ENCODE data around the gene MAP4.

Gene MAP4

GRCh38 chr3:47824541-47825473 lies 191.4 kb downstream of the MAP4 start:
- H3K4me1 ChIP-seq (ENCODE audit: control insufficient read depth in 1 of 2, insufficient read depth in 2 of 2, low read length in 2 of 2) = peaks cover 5 to 12% of the 10 kb centered on the region in 2 donors
- no peaks in the 10 kb centered on the region for H3K27me3 ChIP-seq (ENCODE audit: low read depth, low read length)
- peak overlapping the region; percentile 55 for H3K27ac ChIP-seq (ENCODE audit: low read length)
- H3K9me3 ChIP-seq (ENCODE audit: control insufficient read depth in 1 of 2, low read length in 2 of 2) = no peaks in the 10 kb centered on the region
- H3K4me3 ChIP-seq (ENCODE audit: low read depth in 1 of 2, low read length in 2 of 2) = peak overlapping the region; percentile 79 to 96
- H3K36me3 ChIP-seq (ENCODE audit: control insufficient read depth in 1 of 2, insufficient read depth in 2 of 2, low read length in 2 of 2) = peaks cover 17 to 31% of the 10 kb centered on the region in 2 donors

GRCh38 chr3:47817609-47818008 lies 198.6 kb downstream of the MAP4 start:
- Histone ChIP-seq H3K9me3 (ENCODE audit: control insufficient read depth in 1 of 2, low read length in 2 of 2) (no peaks in the 10 kb centered on the region), H3K4me3 (ENCODE audit: low read depth in 1 of 2, low read length in 2 of 2) (no peak overlapping the region), H3K4me1 (ENCODE audit: control insufficient read depth in 1 of 2, insufficient read depth in 2 of 2, low read length in 2 of 2) (no peaks in the 10 kb centered on the region), H3K36me3 (ENCODE audit: control insufficient read depth in 1 of 2, insufficient read depth in 2 of 2, low read length in 2 of 2) (peaks cover 13 to 51% of the 10 kb centered on the region in 2 donors), H3K27ac (ENCODE audit: low read length) (no peak overlapping the region), H3K27me3 (ENCODE audit: low read depth, low read length) (no peaks in the 10 kb centered on the region)

- H3K27me3 ChIP-seq (ENCODE audit: low read depth, low read length) = no peaks in the 10 kb centered on the region
- no peak overlapping the region for H3K27ac ChIP-seq (ENCODE audit: low read length)
- peaks cover 19 to 56% of the 10 kb centered on the region in 2 donors for H3K36me3 ChIP-seq (ENCODE audit: control insufficient read depth in 1 of 2, insufficient read depth in 2 of 2, low read length in 2 of 2)
- H3K4me3 ChIP-seq (ENCODE audit: low read depth in 1 of 2, low read length in 2 of 2) = no peak overlapping the region
- H3K9me3 ChIP-seq (ENCODE audit: control insufficient read depth in 1 of 2, low read length in 2 of 2) = no peaks in the 10 kb centered on the region
- no peaks in the 10 kb centered on the region for H3K4me1 ChIP-seq (ENCODE audit: control insufficient read depth in 1 of 2, insufficient read depth in 2 of 2, low read length in 2 of 2)
These were observed 202.6 kb downstream of the MAP4 start for GRCh38 chr3:47813551-47814177.

DNA sequence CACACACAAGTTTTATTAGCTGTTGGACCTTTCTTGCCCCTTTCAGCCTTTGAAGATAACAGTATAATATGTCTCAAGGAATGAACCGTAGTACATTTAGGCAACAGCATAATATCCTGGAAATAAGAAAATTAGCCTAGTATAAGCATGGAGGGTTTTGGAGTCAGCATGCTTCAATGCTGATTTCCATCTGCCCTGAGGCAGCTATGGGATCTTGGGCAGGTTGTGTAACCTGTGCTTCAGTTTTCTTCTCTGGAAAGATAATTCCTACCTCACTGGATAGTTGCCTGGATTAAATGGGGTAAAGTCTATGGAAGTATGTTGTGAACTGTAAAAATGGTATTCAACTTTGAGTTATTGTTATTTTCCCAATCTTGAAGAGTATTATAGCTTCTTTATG lies 211.6 kb downstream of the MAP4 start:
- Histone ChIP-seq H3K27me3 (ENCODE audit: low read depth, low read length) (no peaks in the 10 kb centered on the region), H3K4me3 (ENCODE audit: low read depth in 1 of 2, low read length in 2 of 2) (no peak overlapping the region), H3K27ac (ENCODE audit: low read length) (no peak overlapping the region), H3K36me3 (ENCODE audit: control insufficient read depth in 1 of 2, insufficient read depth in 2 of 2, low read length in 2 of 2) (peaks cover 0 to 4% of the 10 kb centered on the region in 2 donors), H3K4me1 (ENCODE audit: control insufficient read depth in 1 of 2, insufficient read depth in 2 of 2, low read length in 2 of 2) (peaks cover 5 to 17% of the 10 kb centered on the region in 2 donors), H3K9me3 (ENCODE audit: control insufficient read depth in 1 of 2, low read length in 2 of 2) (no peaks in the 10 kb centered on the region)

GRCh38 chr3:47803480-47804025 lies 212.7 kb downstream of the MAP4 start:
- peaks cover 5 to 17% of the 10 kb centered on the region in 2 donors for H3K4me1 ChIP-seq (ENCODE audit: control insufficient read depth in 1 of 2, insufficient read depth in 2 of 2, low read length in 2 of 2)
- H3K27me3 ChIP-seq (ENCODE audit: low read depth, low read length) = no peaks in the 10 kb centered on the region
- peak overlapping the region; percentile 86 to 88 for H3K4me3 ChIP-seq (ENCODE audit: low read depth in 1 of 2, low read length in 2 of 2)
- no peaks in the 10 kb centered on the region for H3K9me3 ChIP-seq (ENCODE audit: control insufficient read depth in 1 of 2, low read length in 2 of 2)
- no peaks in the 10 kb centered on the region for H3K36me3 ChIP-seq (ENCODE audit: control insufficient read depth in 1 of 2, insufficient read depth in 2 of 2, low read length in 2 of 2)
- H3K27ac ChIP-seq (ENCODE audit: low read length) = peak overlapping the region; percentile 91

DNA sequence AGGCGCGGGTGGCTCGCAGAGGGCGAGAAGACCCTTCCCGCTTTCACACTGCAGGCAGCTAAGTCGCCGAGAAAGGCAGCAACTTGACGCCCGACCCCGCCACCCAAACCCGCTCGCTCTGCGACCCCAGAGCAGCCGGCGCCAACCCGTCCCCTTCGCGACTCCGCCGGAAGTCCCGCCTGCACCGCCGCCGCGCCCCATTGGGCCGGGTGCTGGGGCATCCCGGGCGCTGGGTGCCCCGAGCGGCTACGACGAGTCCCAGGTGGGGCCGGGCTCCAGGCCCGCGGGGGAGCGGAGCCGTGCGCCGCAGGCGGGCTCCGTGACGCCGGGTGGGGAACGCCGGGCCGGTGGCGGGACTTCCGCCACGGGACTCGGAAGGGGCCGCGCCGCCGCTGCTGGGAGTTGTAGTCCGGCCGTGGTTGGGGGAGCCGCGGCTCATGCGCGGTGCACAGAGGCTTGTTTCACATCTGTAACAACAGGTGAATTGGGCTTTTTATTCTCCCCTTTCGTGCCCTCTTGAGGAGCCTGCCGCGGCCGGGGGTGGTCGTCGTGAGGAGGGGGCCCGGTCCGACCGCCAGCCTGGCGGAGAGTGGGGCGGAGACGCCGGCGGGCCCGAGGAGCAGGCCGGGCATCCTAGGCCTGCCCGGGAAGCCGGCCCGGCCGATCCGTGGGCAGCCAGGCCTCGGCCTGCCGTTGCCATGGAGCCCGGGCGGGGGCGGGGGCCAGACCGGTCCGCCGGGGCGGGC lies 213.3 kb downstream of the MAP4 start, which contains the start of gene DHX30:
TSS of gene DHX30 (plus strand) at position 405 of the 746 bp plus-strand sequence. CDS start 7,546 bp downstream, outside the sequence.
- H3K9me3 ChIP-seq (ENCODE audit: control insufficient read depth in 1 of 2, low read length in 2 of 2) = no peaks in the 10 kb centered on the region
- peak within 1 kb of the TSS; percentile 86 to 88 for H3K4me3 ChIP-seq (ENCODE audit: low read depth in 1 of 2, low read length in 2 of 2)
- H3K27ac ChIP-seq (ENCODE audit: low read length) = peak within 1 kb of the TSS; percentile 91
- H3K4me1 ChIP-seq (ENCODE audit: control insufficient read depth in 1 of 2, insufficient read depth in 2 of 2, low read length in 2 of 2) = peaks cover 5 to 17% of the 10 kb centered on the region in 2 donors
- H3K27me3 ChIP-seq (ENCODE audit: low read depth, low read length) = no peaks in the 10 kb centered on the region
- no peaks in the 10 kb centered on the region for H3K36me3 ChIP-seq (ENCODE audit: control insufficient read depth in 1 of 2, insufficient read depth in 2 of 2, low read length in 2 of 2)

All from muscle layer of duodenum (tissue), 2 donors.